Subcutaneous adipose tissue (tissue), 4 donors: ENCODE measurements around the gene TENT5A. TPM values are rescaled to one million over a fixed set of nuclear protein-coding genes. Genes with fewer than 3 reads are reported as not detected.

Experiments
- CTCF ChIP-seq: fragments of 450-650 bp; IDR thresholded peaks from one replicate; pipeline ENCODE4 v1.5.1; 2016; ENCODE audit warnings: low read depth, mild to moderate bottlenecking, control low read depth, antibody characterized with exemption, moderate library complexity
- total RNA-seq, 4 donors: library from RNA; depleted of rRNA; stranded (reverse); fragments of >200 nt; gene quantifications; one replicate each; pipeline ENCODE4 v1.1.0, GENCODE V29; 2016

TENT5A gene
- 10 to 100 TPM; 11.9 to 32.1 (median 23.2) TPM for total RNA-seq

- no peak for TF ChIP-seq CTCF
Measured at GRCh38 chr6:81752084-81752920, at the start of gene TENT5A. TSS of gene TENT5A (minus strand) at chr6:81752681. CDS start at chr6:81752141, 540 bp downstream.

GRCh38 chr6:81801489-81801888 is 49.0 kb upstream of the TENT5A start:
- TF ChIP-seq CTCF, result no peak

- TF ChIP-seq CTCF, result no peak
Measured at GRCh38 chr6:81800666-81801065, 48.2 kb upstream of the TENT5A start.

DNA sequence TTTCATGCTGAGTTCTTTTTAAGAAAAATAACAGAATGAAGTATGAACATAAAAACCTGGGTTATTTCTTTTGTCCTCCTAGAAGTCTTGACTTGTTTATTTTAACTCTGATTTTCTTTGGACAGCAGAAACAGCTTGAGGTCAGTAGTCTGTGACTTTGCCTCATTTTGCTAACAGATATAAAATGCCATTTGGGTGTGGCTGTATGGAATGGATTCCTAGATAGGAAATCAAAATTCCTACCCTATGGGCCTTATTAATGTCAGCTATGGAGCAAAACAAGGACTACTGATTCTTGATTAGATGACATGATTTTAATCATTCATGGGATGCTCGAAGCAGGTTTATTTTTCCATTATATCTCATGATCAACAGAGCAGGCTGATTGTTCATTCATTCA is 46.8 kb upstream of the TENT5A start:
- no peak for TF ChIP-seq CTCF

DNA sequence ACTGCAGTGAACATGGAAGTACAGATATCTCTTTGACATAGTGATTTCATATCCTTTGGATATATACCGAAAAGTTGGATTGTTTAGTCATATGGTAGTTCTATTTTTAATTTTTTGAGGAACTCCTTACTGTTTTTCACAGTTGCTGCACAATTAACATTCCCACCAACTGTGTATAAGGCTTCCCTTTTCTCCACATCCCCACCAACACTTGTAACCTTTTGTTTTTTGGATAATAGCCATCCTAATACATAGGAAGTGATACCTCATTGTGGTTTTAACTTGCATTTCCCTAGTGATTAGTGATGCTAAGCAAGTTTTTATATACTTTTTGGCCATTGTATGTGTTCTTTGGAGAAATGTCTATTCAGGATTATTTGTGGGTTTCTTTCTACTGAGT is 45.1 kb upstream of the TENT5A start:
- no peak for TF ChIP-seq CTCF

GRCh38 chr6:81795890-81796289 is 43.4 kb upstream of the TENT5A start:
- TF ChIP-seq CTCF, result no peak

DNA sequence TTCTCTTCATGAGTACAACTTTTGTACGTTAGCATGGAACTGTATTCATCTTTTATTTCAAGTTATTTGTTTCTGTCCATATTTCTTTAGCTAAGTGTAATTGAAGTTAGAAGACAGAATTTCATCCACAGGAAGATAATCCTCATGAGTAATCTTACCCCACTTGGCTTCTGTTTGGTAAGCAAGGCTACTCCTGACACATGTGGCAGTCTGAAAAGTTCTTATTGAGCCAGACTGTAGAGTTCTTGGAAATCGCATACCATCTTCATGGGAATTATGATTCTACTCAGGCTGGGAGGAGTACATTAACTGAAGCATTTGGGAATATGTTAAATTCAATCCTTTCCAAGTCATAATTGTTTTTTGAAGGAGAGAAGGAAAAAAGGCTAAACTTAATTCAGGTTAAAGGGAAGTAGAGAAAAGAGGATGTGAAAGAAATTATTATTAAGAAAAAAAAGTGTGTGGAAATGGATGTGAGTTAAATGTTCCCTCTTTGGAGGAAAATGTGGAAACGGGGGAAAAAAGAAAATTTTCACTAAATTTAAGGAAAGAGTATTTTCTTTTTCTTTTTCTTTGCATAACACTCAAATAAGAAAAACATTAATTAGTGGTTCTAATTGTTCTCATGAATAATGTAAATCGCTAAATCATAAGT is 41.5 kb upstream of the TENT5A start:
- no peak for TF ChIP-seq CTCF
